Activated naive CD8-positive, alpha-beta T cell (primary cell): Measurements from ENCODE around the gene DUSP7.
"Not testable (repeated sequence)": the region's sequence is repeated elsewhere in the genome, so short reads cannot be mapped to it uniquely, and the experiment has no call there.

Experiments
- H3K27ac Mint-ChIP-seq: one replicate; pipeline ENCODE4 v1.8.0; 2021; ENCODE audit warnings: mixed read lengths
- H3K27me3 Mint-ChIP-seq: one replicate; pipeline ENCODE4 v1.8.0; 2021; ENCODE audit warnings: mixed read lengths
- H3K36me3 Mint-ChIP-seq: one replicate; pipeline ENCODE4 v1.8.0; 2021; ENCODE audit warnings: mixed read lengths
- H3K4me1 Mint-ChIP-seq: one replicate; pipeline ENCODE4 v1.8.0; 2021; ENCODE audit warnings: low read depth, mixed read lengths
- H3K4me3 Mint-ChIP-seq: one replicate; pipeline ENCODE4 v1.8.0; 2021; ENCODE audit warnings: mild to moderate bottlenecking, mixed read lengths
- H3K9me3 Mint-ChIP-seq: one replicate; pipeline ENCODE4 v1.8.0; 2021; ENCODE audit warnings: low read depth, mixed read lengths

Gene DUSP7

GRCh38 chr3:52036222-52036694, 20.1 kb downstream of the DUSP7 start:
- Mint-ChIP-seq H3K4me1 (no peaks in the 10 kb centered on the region), H3K4me3 (no peak overlapping the region), H3K27ac (no peak overlapping the region), H3K27me3 (no peaks in the 10 kb centered on the region), H3K36me3 (no peaks in the 10 kb centered on the region), H3K9me3 (no peaks in the 10 kb centered on the region)

DNA sequence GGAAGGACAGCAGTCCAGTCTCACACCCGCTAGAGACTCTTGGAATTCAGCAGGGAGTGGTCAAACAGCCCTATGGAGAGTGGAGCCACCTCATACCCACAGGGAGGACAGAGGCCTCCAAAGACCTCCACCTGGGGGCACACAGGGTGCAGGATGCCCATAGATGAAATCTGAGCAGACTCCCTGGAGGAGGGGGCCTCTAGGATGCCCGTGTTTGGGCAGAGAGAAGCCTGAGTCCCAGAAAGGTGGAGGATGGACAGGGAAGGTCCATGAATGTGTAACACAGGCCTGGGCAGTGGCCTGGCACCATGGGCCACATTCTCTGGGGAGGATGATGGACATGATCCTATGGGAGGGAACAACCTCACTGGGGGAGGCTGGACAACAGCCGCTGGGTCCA, 21.7 kb downstream of the DUSP7 start:
- no peaks in the 10 kb centered on the region for H3K4me1 Mint-ChIP-seq
- no peaks in the 10 kb centered on the region for H3K27me3 Mint-ChIP-seq
- no peak overlapping the region for H3K27ac Mint-ChIP-seq
- no peaks in the 10 kb centered on the region for H3K36me3 Mint-ChIP-seq
- no peaks in the 10 kb centered on the region for H3K9me3 Mint-ChIP-seq
- no peak overlapping the region for H3K4me3 Mint-ChIP-seq

GRCh38 chr3:52034212-52034611, 22.2 kb downstream of the DUSP7 start:
- no peaks in the 10 kb centered on the region for H3K27me3 Mint-ChIP-seq
- no peak overlapping the region for H3K27ac Mint-ChIP-seq
- H3K4me3 Mint-ChIP-seq, result no peak overlapping the region
- no peaks in the 10 kb centered on the region for H3K36me3 Mint-ChIP-seq
- H3K4me1 Mint-ChIP-seq, result no peaks in the 10 kb centered on the region
- H3K9me3 Mint-ChIP-seq, result no peaks in the 10 kb centered on the region

DNA sequence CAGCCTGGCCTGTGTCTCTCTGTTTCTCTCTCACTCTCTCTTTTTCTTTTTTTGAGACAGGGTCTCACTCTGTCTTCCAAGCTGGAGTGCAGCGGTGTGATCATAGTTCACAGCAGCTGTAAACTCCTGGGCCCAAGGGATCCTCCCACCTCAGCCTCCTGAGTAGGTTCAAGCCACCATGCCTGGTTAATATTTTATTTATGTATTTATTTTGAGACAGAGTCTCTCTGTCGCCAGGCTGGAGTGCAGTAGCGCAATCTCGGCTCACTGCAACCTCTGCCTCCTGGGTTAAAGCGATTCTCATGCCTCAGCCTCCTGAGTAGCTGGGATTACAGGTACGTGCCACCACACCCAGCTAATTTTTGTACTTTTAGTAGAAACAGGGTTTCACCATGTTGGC, 22.6 kb downstream of the DUSP7 start:
- not testable (repeated sequence) for H3K4me1 Mint-ChIP-seq, H3K9me3 Mint-ChIP-seq, H3K36me3 Mint-ChIP-seq, H3K27me3 Mint-ChIP-seq, H3K4me3 Mint-ChIP-seq, H3K27ac Mint-ChIP-seq

DNA sequence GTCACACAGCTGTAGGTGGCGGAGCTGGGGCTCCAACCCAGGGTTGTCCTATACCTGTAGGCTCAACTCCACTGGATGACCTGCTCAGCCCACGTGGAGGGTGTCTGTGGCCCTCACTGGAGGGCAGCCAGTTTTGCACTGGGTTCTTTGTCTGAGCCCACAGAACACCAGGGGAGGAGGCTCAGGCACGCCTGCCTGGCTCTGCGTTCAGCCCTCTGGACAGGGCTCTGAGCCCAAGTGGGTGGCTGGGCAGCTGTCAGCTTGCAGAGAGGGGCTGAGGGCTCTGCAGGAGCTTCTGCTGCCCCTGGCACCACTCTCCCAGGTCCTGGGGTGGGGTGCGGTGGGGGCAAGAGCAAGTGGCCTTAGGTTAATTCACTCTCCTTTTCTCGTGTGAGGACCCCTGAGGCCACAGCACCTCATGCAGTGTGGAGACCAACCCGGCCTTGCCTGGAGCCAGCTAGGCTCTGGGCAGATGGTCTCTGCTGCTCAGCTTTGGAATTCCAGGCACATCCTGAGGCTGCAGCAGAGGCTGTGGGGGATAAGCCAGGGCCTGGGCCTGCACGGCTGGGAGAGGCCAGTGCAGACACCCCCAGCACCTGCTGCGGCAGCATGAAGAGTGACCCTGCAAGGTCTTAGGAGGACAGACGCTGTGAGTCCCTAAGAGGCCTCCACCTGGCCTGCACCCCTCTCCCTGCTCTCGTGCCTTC, 23.5 kb downstream of the DUSP7 start:
- H3K27me3 Mint-ChIP-seq, result no peaks in the 10 kb centered on the region
- H3K9me3 Mint-ChIP-seq, result no peaks in the 10 kb centered on the region
- H3K4me3 Mint-ChIP-seq, result no peak overlapping the region
- no peaks in the 10 kb centered on the region for H3K36me3 Mint-ChIP-seq
- no peaks in the 10 kb centered on the region for H3K4me1 Mint-ChIP-seq
- H3K27ac Mint-ChIP-seq, result no peak overlapping the region

DNA sequence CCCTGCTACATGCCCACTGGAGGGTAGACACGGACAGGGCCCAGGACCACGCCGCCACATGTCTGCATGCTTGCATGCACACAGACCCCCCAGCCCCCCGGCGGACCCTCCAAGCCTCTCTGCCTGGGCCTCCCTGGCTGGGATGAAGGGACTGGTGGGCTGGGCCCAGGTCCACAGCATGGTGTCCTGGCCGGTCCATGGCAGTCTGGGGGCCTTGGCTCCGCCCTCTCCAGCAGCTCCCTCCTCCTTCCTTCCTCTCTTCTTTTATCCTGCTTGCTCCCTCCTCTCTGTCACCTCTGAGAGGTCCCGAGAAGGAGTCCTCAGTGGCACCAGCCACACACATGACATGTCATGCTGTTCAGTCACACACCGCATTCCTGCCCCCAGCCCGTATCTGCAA, 24.5 kb downstream of the DUSP7 start:
- Mint-ChIP-seq H3K4me1 (no peaks in the 10 kb centered on the region), H3K27me3 (no peaks in the 10 kb centered on the region), H3K9me3 (no peaks in the 10 kb centered on the region), H3K36me3 (no peaks in the 10 kb centered on the region), H3K4me3 (no peak overlapping the region), H3K27ac (no peak overlapping the region)

GRCh38 chr3:52030714-52031310, 25.6 kb downstream of the DUSP7 start:
- no peaks in the 10 kb centered on the region for H3K27me3 Mint-ChIP-seq
- H3K9me3 Mint-ChIP-seq, result no peaks in the 10 kb centered on the region
- no peaks in the 10 kb centered on the region for H3K4me1 Mint-ChIP-seq
- H3K27ac Mint-ChIP-seq, result no peak overlapping the region
- H3K36me3 Mint-ChIP-seq, result no peaks in the 10 kb centered on the region
- no peak overlapping the region for H3K4me3 Mint-ChIP-seq

DNA sequence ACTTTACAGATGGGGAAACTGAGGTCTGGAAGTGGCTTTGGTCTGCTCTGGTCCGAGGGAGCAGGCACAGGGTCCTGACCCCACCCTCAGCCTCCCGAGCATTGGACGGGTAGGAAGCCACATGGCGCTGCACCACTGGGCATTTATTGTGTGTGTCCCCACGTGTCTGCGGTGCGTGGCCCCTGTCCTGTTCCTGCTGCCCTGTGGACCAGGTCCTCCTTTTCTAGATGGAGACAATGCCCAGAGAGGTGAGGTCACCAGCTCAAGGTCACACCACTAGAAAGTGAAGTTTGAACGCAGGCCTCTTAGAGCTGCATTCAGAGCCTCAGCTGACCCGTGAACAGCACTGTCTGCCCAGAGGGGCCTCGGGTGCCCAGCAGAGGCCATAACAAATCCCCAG, 26.8 kb downstream of the DUSP7 start:
- no peak overlapping the region for H3K27ac Mint-ChIP-seq
- no peaks in the 10 kb centered on the region for H3K27me3 Mint-ChIP-seq
- no peaks in the 10 kb centered on the region for H3K36me3 Mint-ChIP-seq
- H3K4me1 Mint-ChIP-seq, result no peaks in the 10 kb centered on the region
- H3K4me3 Mint-ChIP-seq, result no peak overlapping the region
- no peaks in the 10 kb centered on the region for H3K9me3 Mint-ChIP-seq

GRCh38 chr3:52029053-52029452, 27.3 kb downstream of the DUSP7 start:
- Mint-ChIP-seq H3K27ac (no peak overlapping the region), H3K4me1 (no peaks in the 10 kb centered on the region), H3K27me3 (no peaks in the 10 kb centered on the region)

DNA sequence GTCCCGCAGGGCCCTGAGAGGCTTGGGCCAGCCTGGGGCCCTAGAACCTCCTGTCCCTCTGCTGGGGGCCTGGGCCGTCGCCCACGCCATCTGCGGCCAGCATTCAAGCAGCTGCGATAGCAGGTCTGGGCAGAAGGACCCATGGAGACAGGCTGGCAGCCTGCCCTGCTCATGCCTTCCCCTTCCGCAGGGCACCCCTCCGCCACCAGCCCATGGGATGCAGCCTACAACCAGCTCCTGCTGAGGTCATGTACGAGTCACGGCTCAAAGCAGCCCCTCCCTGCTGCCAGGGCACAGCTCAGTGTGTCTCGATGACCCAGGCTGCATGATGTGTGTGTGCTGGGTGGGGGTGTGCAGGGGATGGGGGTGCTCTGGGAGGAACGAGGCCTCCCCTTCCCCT, 27.8 kb downstream of the DUSP7 start:
- H3K4me3 Mint-ChIP-seq, result no peak overlapping the region

More at GRCh38 chr3:52029053-52029452, 27.3 kb downstream of the DUSP7 start:
- Mint-ChIP-seq H3K4me3 (no peak overlapping the region), H3K9me3 (no peaks in the 10 kb centered on the region), H3K36me3 (no peaks in the 10 kb centered on the region)

DNA sequence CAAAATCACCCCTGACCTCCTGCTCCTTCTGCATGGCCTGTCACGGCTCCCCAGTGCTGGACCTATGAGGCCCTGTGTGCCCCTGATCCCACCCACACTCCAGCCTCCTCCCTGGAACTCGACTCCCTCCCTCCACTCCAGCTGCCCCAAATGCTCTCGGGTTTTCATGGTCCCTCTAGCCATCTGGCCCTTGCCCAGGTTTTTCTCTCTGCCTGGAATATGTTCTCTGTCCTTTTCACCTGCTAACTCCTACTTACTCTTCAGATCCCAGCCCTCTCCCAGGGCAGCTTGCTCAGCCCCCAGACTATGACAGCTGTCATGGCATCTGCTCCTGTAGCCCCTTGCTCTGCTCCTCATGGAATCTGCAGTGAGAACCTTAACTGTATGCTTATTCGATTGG, 30.3 kb downstream of the DUSP7 start:
- no peaks in the 10 kb centered on the region for H3K36me3 Mint-ChIP-seq
- H3K27me3 Mint-ChIP-seq, result no peaks in the 10 kb centered on the region
- no peak overlapping the region for H3K4me3 Mint-ChIP-seq
- H3K4me1 Mint-ChIP-seq, result no peaks in the 10 kb centered on the region
- H3K27ac Mint-ChIP-seq, result no peak overlapping the region
- no peaks in the 10 kb centered on the region for H3K9me3 Mint-ChIP-seq

More for the DNA sequence above, 27.8 kb downstream of the DUSP7 start:
- H3K27me3 Mint-ChIP-seq, result no peaks in the 10 kb centered on the region
- no peak overlapping the region for H3K27ac Mint-ChIP-seq
- no peaks in the 10 kb centered on the region for H3K36me3 Mint-ChIP-seq
- no peaks in the 10 kb centered on the region for H3K9me3 Mint-ChIP-seq
- no peaks in the 10 kb centered on the region for H3K4me1 Mint-ChIP-seq

DNA sequence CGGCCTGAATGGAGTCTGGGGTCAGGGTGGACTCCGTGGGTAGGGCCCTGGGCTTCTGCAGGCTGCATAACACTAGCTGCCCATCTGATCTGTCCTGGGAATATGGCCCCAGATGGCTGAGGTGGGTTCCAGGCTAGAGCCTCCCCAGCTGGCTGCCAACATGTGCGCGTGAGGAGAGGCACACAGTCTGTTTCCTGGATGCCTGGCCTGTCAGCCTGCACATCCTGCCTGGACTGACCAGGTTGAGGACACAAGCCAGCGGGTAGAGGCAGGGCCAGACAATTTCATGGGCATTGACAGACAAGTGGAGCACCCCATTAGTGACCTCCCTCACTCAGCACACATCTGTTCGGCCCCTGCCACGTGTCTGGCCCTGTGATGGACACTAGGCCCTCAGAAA, 30.9 kb downstream of the DUSP7 start:
- Mint-ChIP-seq H3K36me3 (no peaks in the 10 kb centered on the region), H3K27me3 (no peaks in the 10 kb centered on the region), H3K27ac (no peak overlapping the region), H3K9me3 (no peaks in the 10 kb centered on the region), H3K4me3 (no peak overlapping the region), H3K4me1 (no peaks in the 10 kb centered on the region)

DNA sequence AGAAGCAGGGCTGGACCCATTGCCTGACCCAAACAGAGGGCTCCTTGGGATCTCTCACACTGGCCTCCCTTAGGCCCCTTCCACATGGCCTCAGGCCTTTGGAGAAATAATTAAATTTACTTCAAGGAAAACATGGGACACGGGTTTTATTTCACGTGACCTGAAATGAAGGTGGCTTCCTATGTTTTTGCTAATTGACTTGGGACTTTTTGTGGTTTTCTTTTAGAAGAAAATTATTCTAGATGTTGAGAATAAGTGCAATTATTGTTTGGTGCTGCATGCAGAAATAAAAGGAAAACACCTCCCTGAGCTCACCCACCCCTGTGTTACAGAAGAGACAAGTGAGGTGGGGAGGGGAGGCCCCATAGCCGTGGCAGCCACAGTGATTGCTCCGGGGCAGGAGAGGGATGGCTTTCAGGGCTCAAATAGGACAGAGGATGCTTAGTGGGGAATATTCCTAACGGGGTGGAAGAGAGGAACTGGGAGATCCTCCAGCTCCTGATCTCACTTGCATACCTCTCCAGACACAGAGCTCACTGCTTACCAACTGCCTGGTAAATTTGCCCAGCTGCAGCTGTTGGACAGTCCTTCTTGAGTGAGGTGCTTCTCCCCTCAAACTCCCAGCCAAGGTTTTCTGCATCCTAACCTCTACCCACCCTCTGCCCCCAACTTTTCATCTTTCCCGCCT, 31.5 kb downstream of the DUSP7 start:
- Mint-ChIP-seq H3K4me1 (no peaks in the 10 kb centered on the region), H3K9me3 (no peaks in the 10 kb centered on the region), H3K27me3 (no peaks in the 10 kb centered on the region), H3K36me3 (no peaks in the 10 kb centered on the region), H3K27ac (no peak overlapping the region), H3K4me3 (no peak overlapping the region)

DNA sequence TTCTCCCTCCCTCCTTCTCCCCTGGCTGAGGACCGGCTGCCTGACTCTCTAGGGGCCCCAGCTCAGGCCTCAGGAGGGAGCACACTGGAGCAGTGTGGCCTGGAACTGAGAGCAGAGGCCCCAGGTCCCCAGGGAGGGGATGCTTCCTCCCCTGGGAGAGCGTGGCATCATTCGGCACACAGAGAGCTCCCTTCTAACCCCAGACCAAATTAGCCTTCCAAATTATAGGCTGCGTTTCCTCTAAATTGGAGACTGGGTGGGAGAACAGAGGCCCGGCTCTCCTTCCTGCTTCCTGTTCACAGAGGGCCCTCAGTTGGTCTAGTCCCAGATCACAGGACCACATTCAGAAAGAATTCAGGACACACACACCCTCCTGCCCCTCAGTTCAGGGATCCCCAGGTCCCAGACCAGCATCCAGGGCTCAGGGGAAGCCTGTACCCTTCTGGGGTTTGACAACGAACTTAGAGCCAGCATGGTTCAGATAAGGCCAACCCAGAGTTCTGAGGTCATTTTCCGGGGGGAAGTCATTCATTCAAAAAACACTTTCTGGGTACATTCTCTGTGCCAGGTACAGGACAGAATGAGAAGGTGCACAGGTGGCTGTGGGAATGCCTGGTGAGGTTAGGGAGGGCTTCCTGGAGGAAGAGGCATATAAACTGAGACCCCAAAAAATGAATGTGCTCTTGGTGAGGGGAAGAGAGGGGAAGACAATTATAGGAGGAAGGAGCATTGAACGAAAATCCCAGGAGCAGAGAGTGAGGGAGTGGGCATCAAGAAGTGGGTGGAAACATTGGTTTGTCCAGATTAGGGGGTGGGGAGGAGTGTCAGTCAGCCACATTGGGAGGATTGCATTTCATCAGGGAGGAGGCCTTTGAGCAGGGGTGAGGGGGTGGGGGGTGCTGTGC, 32.3 kb downstream of the DUSP7 start:
- Mint-ChIP-seq H3K27me3 (no peaks in the 10 kb centered on the region), H3K4me3 (no peak overlapping the region), H3K27ac (no peak overlapping the region), H3K4me1 (no peaks in the 10 kb centered on the region), H3K9me3 (no peaks in the 10 kb centered on the region), H3K36me3 (no peaks in the 10 kb centered on the region)
